Stomach (tissue), 9 donors: ENCODE measurements around the gene MYOZ3. TPM values are rescaled to one million over a fixed set of nuclear protein-coding genes. Genes with fewer than 3 reads are reported as not detected.

ENCODE experiments used
- DNase-seq, 2 donors: peaks; one replicate each; pipeline versions ENCODE4 v3.0.0 to v3.0.0-alpha.2; 2013 to 2019
- H3K27ac ChIP-seq, 5 donors: fragments of 200-600 bp in 4 of 5; sonication (generic) in 4 of 5; one replicate each; pipeline ENCODE4 v1.5.1; 2013 to 2019; ENCODE audit warnings: mild to moderate bottlenecking in 1 of 5, moderate library complexity in 1 of 5
- H3K27me3 ChIP-seq, 3 donors: fragments of 200-600 bp; sonication (generic); one replicate each; pipeline ENCODE4 v1.5.1; 2017 to 2019; ENCODE audit warnings: mixed run types in 1 of 3
- H3K36me3 ChIP-seq, 4 donors: fragments of 200-600 bp; sonication (generic); 1 replicate in 3 of 4; 2 replicates in 1 of 4; pipeline ENCODE4 v1.5.1; 2016 to 2019
- H3K4me1 ChIP-seq, 4 donors: fragments of 200-600 bp; sonication (generic); one replicate each; pipeline ENCODE4 v1.5.1; 2016 to 2019
- H3K4me3 ChIP-seq, 4 donors: fragments of 200-600 bp; sonication (generic) in 3 of 4; one replicate each; pipeline ENCODE4 v1.5.1; 2016 to 2019; ENCODE audit warnings: mild to moderate bottlenecking in 1 of 4
- H3K9me3 ChIP-seq, 4 donors: fragments of 200-600 bp; sonication (generic); one replicate each; pipeline ENCODE4 v1.5.1; 2016 to 2019
- CTCF ChIP-seq, 7 experiments: fragments of 450-650 bp in 4 of 7; fragments of 200-600 bp in 3 of 7; sonication (generic) in 3 of 7; IDR thresholded peaks; one replicate each; pipeline ENCODE4 v1.5.1; 2016 to 2019; ENCODE audit warnings: antibody characterized with exemption in 7 of 7, control low read depth in 2 of 7, mild to moderate bottlenecking in 1 of 7
- EP300 ChIP-seq: sonication (generic); formaldehyde crosslinking; IDR thresholded peaks from one replicate; pipeline ENCODE4 v1.6.1; 2017; ENCODE audit warnings: antibody characterized with exemption
- POLR2A ChIP-seq, 4 donors: fragments of 450-650 bp; IDR thresholded peaks; one replicate each; pipeline ENCODE4 v1.6.1; 2016; ENCODE audit warnings: antibody characterized with exemption in 4 of 4, control low read depth in 2 of 4, mild to moderate bottlenecking in 1 of 4, moderate library complexity in 1 of 4
- POLR2AphosphoS5 ChIP-seq, 3 donors: sonication (generic); formaldehyde crosslinking; IDR thresholded peaks; one replicate each; pipeline ENCODE4 v1.6.1; 2016; ENCODE audit warnings: antibody characterized with exemption in 3 of 3
- WGBS, 5 donors: extraction: QIAGEN DNeasy Blood & Tissue Kit in 3 of 5; methylation state at CpG; one replicate each; pipeline versions ENCODE4 v1.1.5 to v1.1.7; 2013 to 2018; 5-methylcytosine and 5-hydroxymethylcytosine counted together
- intact Hi-C: fragments of 100-400 bp; cut with DNase I; formaldehyde crosslinking; loops from one replicate; pipeline ENCODE4 v1.15.1; 2023; ENCODE audit warnings: low total_unique reads
- polyA plus RNA-seq, 3 donors: library from polyadenylated mRNA; stranded (reverse); fragments of 200-250 nt; gene quantifications; one replicate each; pipeline ENCODE4 v1.2.3, GENCODE V29; 2013
- total RNA-seq, 5 donors: library from RNA; depleted of rRNA; stranded (reverse); fragments of >200 nt; gene quantifications; one replicate each; pipeline versions ENCODE4 v1.1.0 to v1.2.3, GENCODE V29; 2014 to 2016
- donor health status: healthy with polysubstance abuse.
- donor health status: Bipolar disorder and iron deficiency.
- donor health status: healthy.

Gene MYOZ3
- total and polyA plus RNA-seq, 8 donors: 0.23 to 1.8 (median 0.52) TPM; not detected in 4

- 2 to 4% (median 2%) methylated on average over 24 to 38 of the region's 38 CpGs for WGBS, 5 donors
- Histone ChIP-seq H3K4me3 (peak overlapping the region; percentile 41 to 58 (median 48)), H3K27me3 (peaks cover 0 to 15% (median 12%) of the 10 kb centered on the region in 3 donors), H3K9me3 (no peaks in the 10 kb centered on the region), H3K36me3 (no peaks in the 10 kb centered on the region), H3K4me1 (peaks cover 21 to 30% (median 24%) of the 10 kb centered on the region in 4 donors), H3K27ac (peak overlapping the region in 2 of 5 donors; percentile 63 to 74)
- DNase-seq: peak; percentile 47 to 75
- TF ChIP-seq EP300: no peak
- no peak for TF ChIP-seq CTCF (IDR thresholded peaks at IDR 0.05)
- TF ChIP-seq POLR2AphosphoS5 (IDR thresholded peaks at IDR 0.05): no peak
- intact Hi-C loops: no loop called here
Measured at GRCh38 chr5:150672237-150672883, 11.3 kb downstream of the MYOZ3 start.

GRCh38 chr5:150672884-150673275 is 11.8 kb downstream of the MYOZ3 start:
- H3K4me3 ChIP-seq: peak overlapping the region; percentile 41 to 58 (median 48)
- peaks cover 0 to 15% (median 12%) of the 10 kb centered on the region in 3 donors for H3K27me3 ChIP-seq
- TF ChIP-seq POLR2A (IDR thresholded peaks at IDR 0.05): no peak
- no peak for TF ChIP-seq POLR2AphosphoS5 (IDR thresholded peaks at IDR 0.05)
- no peak for TF ChIP-seq CTCF (IDR thresholded peaks at IDR 0.05)
- TF ChIP-seq EP300: no peak
- no peak for DNase-seq
- no peaks in the 10 kb centered on the region for H3K36me3 ChIP-seq
- no peaks in the 10 kb centered on the region for H3K9me3 ChIP-seq
- peak overlapping the region in 2 of 5 donors; percentile 70 to 74 for H3K27ac ChIP-seq
- 74 to 80% (median 75%) methylated on average over 7 of the region's 7 CpGs for WGBS, 5 donors
- intact Hi-C loops: no loop called here
- peaks cover 21 to 30% (median 24%) of the 10 kb centered on the region in 4 donors for H3K4me1 ChIP-seq

- peak in 1 of 2 donors; percentile 63 for DNase-seq
- Histone ChIP-seq H3K4me1 (peaks cover 21 to 30% (median 24%) of the 10 kb centered on the region in 4 donors), H3K27ac (peak overlapping the region in 4 of 5 donors; percentile 30 to 74 (median 62)), H3K4me3 (no peak overlapping the region), H3K27me3 (peaks cover 0 to 15% (median 12%) of the 10 kb centered on the region in 3 donors), H3K36me3 (peaks cover 0 to 4% (median 0%) of the 10 kb centered on the region in 4 donors), H3K9me3 (no peaks in the 10 kb centered on the region)
- 73 to 90% (median 76%) methylated on average over 4 of the region's 4 CpGs for WGBS, 5 donors
- intact Hi-C loops: no loop called here
- TF ChIP-seq CTCF (IDR thresholded peaks at IDR 0.05) (no peak), EP300 (no peak), POLR2AphosphoS5 (IDR thresholded peaks at IDR 0.05) (no peak), POLR2A (IDR thresholded peaks at IDR 0.05) (no peak)
Measured at GRCh38 chr5:150674341-150674821, 13.3 kb downstream of the MYOZ3 start.

- Histone ChIP-seq H3K4me1 (peaks cover 21 to 30% (median 24%) of the 10 kb centered on the region in 4 donors), H3K36me3 (peaks cover 0 to 4% (median 0%) of the 10 kb centered on the region in 4 donors), H3K4me3 (no peak overlapping the region), H3K9me3 (no peaks in the 10 kb centered on the region), H3K27ac (peak overlapping the region in 2 of 5 donors; percentile 54 to 74), H3K27me3 (peaks cover 0 to 15% (median 12%) of the 10 kb centered on the region in 3 donors)
- TF ChIP-seq EP300 (no peak), POLR2A (IDR thresholded peaks at IDR 0.05) (no peak), POLR2AphosphoS5 (IDR thresholded peaks at IDR 0.05) (no peak), CTCF (IDR thresholded peaks at IDR 0.05) (no peak)
- WGBS, 5 donors: 76 to 88% (median 85%) methylated on average over 6 of the region's 6 CpGs
- intact Hi-C loops: no loop called here
- no peak for DNase-seq
Measured at GRCh38 chr5:150675069-150675468, 14.0 kb downstream of the MYOZ3 start.
